Epithelial cell of alveolus of lung (primary cell): ENCODE results near the gene MYH1. TPM values are rescaled to one million over a fixed set of nuclear protein-coding genes. Genes with fewer than 3 reads are reported as not detected.

ENCODE experiments used
- total RNA-seq: library from RNA; depleted of rRNA; stranded (reverse); fragments of >200 nt; gene quantifications from 2 replicates; pipeline ENCODE4 v1.2.1, GENCODE V29; 2015

Gene MYH1
- not detected in 2 replicates for total RNA-seq

DNA sequence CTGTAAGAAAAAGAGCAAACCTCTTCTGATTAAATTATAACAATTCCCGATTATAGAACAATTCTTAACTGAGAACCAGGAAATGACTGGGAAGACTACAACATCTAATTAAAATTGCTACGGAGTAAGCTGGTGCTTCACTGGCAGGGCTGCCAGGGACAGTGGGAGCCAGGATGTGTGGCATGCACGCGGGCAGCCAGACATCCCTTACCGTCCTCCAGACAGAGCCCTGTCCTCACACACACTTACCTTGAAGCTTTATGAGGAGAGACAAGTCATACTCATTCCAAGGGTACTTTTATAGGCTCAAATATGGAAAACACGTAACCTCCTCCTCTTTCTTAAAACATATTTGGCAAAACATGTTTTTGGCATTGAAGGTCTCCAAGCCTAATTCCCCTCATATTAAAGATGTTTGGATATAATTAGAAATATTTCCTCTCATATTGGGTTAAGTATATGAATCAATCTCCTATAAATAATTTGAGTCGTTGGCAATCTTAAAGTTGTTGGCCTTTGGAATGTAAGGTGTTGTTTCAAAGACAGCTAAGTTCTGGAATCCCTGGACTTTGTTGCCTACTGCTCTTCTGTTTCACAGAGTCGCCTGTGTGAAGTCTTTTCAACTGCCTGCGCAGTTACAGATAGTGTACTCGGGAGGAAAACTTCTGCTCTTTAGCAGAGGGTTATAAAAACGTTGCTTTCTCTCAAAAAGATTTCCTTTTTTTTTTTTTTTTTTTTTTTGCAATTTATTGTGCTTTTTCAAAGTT is at the start of gene MYH1:
Gene MYH1, minus strand, starts transcription at position 272 of the 767 bp plus-strand sequence. CDS start 1,900 bp downstream, outside the sequence.

DNA sequence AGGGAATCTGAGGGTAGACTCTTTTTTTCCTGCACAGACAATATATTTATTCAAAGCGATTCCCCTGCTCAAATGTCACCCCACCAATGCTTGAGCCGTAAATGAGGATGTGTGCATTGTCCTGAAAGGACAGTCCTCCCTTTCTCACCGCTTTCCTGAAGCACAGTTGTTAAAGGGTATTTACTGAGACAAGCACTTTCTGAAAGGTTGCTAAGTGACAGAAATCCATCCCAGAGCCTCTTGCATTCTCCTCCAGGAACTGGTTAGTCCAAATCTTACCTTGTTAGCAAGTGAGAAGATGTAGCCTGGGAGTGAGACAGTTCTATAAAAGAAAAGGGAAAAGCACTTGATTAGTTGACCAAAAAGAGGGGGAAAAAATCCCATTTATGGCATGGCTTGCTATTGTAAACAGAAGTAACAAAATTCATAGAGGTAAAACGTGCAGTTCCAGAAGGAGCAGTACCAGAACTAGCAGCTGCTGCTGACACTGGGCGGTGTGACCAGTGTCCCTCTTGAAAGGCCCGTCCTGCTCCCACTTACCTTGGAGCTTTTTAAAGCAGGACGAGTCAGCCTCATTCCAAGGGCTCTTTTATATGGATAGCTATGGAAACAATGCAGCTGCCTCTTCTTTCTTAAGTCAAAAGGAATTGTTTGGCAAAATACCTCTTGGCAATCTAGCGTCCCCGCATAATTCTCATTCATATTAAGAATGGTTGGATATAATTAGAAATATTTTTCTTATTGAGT is 30.9 kb upstream of the MYH1 start, which contains the start of gene MYH2:
Gene MYH2, minus strand, starts transcription at position 563 of the 747 bp plus-strand sequence. CDS start 1,738 bp downstream, outside the sequence.

DNA sequence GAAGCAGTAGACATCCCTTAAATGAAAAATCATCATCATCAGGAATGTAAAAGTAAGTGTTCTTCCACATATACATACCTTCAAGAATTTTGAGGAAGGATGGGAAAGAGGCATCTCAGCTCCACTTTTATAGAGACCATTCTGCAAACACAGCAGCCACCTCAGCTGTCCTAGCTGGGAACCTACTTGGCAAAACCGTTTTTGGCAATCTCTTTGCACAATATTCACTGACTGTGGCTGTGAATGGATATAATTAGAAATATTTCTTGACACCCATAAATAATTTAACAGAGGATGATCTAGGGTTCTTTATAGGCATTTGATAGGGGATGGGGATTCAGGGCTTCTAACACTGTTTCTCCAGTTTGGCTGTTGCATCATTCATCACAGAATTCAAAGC is 48.9 kb downstream of the MYH1 start, which contains the start of gene MYH4:
Gene MYH4, minus strand, starts transcription at position 101 of the 400 bp plus-strand sequence. CDS start 2,814 bp downstream, outside the sequence.

Other genes starting within 250 kb of the MYH1 start
- gene MYH13, start 145.5 kb downstream of the MYH1 start, total RNA-seq, result not detected in 2 replicates
- 0.88 TPM in 1 of 2 replicates, not detected in the other for gene MYH8, start 96.6 kb downstream of the MYH1 start, total RNA-seq
- gene MYH4, start 49.0 kb downstream of the MYH1 start, total RNA-seq, result not detected in 2 replicates
- gene MYH2, start 31.1 kb upstream of the MYH1 start, total RNA-seq, result 1.8 TPM in 1 of 2 replicates, not detected in the other
- gene MYH3, start 138.8 kb upstream of the MYH1 start, total RNA-seq, result under 0.01 and 13.7 TPM in 2 replicates
- 19.3 and 20.2 TPM in 2 replicates for gene SCO1, start 179.0 kb upstream of the MYH1 start, total RNA-seq
- 9.2 and 13.1 TPM in 2 replicates for gene ADPRM, start 179.1 kb upstream of the MYH1 start, total RNA-seq
- 1.4 and 8.9 TPM in 2 replicates for gene TMEM220, start 211.5 kb upstream of the MYH1 start, total RNA-seq